Measurements from ENCODE around the gene PITPNC1. TPM values are rescaled to one million over a fixed set of nuclear protein-coding genes. Genes with fewer than 3 reads are reported as not detected.

The PITPNC1 gene
- total RNA-seq, 1 donor from 2014 or later: 19.3 TPM

DNA sequence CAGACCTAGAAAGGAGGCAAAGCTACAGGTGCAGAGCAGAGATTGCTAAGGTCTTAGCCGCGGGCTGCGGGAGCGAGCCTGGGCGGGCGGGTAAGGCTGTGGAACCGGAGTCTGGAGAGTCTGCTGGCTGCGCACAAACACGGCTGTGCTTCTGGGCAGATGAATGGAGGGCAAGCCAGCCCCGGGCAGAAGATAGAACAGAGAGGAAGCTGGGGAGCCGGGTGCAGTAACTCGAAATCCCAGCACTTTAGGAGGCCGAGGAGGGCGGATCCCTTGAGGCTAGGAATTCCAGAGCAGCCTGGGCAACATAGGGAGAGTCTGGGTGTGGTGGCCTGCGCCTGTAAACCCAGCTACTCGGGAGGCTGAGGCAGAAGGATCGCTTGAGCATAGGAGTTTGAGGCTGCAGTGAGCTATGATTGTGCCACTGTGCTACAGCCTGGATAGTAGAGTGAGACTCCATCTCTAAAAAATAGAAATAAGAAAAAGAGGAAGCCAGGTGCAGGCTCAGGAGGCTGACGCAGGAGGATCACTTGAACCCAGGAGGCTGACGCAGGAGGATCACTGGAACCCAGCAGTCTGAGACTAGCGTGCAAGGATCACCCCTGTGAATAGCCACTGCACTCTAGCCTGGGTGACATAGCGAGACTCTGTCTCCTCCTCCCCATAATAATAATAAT, 56.3 kb downstream of the PITPNC1 start:
- CTCF ChIA-PET: no interaction called here
- Mint-ChIP-seq H3K27me3 (no peaks in the 10 kb centered on the region), H3K9me3 (no peaks in the 10 kb centered on the region), H3K4me1 (peaks cover 4% of the 10 kb centered on the region), H3K4me3 (no peak overlapping the region), H3K27ac (no peak overlapping the region), H3K36me3 (ENCODE audit: low read depth) (no peaks in the 10 kb centered on the region)
- TF ChIP-seq, protein P1, sequence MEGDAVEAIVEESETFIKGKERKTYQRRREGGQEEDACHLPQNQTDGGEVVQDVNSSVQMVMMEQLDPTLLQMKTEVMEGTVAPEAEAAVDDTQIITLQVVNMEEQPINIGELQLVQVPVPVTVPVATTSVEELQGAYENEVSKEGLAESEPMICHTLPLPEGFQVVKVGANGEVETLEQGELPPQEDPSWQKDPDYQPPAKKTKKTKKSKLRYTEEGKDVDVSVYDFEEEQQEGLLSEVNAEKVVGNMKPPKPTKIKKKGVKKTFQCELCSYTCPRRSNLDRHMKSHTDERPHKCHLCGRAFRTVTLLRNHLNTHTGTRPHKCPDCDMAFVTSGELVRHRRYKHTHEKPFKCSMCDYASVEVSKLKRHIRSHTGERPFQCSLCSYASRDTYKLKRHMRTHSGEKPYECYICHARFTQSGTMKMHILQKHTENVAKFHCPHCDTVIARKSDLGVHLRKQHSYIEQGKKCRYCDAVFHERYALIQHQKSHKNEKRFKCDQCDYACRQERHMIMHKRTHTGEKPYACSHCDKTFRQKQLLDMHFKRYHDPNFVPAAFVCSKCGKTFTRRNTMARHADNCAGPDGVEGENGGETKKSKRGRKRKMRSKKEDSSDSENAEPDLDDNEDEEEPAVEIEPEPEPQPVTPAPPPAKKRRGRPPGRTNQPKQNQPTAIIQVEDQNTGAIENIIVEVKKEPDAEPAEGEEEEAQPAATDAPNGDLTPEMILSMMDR (IDR thresholded peaks at IDR 0.05): no peak
- intact Hi-C loops (cut with micrococcal nuclease): no loop called here
- ATAC-seq (ENCODE audit: low read depth) (no peak), DNase-seq (no peak)
- POLR2A ChIA-PET: no interaction called here

- DNase-seq (no peak), ATAC-seq (ENCODE audit: low read depth) (no peak)
- CTCF ChIA-PET: no interaction called here
- POLR2A ChIA-PET: no interaction called here
- Mint-ChIP-seq H3K36me3 (ENCODE audit: low read depth) (no peaks in the 10 kb centered on the region), H3K27ac (no peak overlapping the region), H3K9me3 (no peaks in the 10 kb centered on the region), H3K27me3 (no peaks in the 10 kb centered on the region), H3K4me1 (peaks cover 4% of the 10 kb centered on the region), H3K4me3 (no peak overlapping the region)
- TF ChIP-seq, protein P1 (IDR thresholded peaks at IDR 0.05): no peak
- intact Hi-C loops (cut with micrococcal nuclease): no loop called here
These were observed 57.0 kb downstream of the PITPNC1 start for GRCh38 chr17:67434061-67434525.

- peaks cover 6% of the 10 kb centered on the region for H3K4me1 Mint-ChIP-seq
These were observed 58.0 kb downstream of the PITPNC1 start for GRCh38 chr17:67435122-67435521.

DNA sequence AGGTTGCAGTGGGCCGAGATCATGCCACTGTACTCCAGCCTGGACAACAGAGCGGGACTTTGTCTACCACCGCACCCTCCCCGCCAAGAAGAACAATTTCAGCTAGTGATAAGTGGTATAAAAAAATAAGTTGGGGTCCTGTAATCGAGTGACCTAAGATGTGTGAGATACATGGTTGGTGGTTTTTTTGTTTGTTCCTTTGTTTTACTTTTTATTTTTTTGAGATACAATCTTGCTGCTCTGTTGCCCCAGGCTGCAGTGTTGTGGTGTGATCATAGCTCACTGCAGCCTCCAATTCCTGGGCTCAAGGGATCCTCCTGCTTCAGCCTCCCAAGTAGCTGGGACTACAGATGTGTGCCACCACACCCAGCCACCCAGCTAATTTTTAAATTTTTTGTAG, 58.7 kb downstream of the PITPNC1 start:
- DNase-seq (no peak), ATAC-seq (ENCODE audit: low read depth) (no peak)
- Mint-ChIP-seq H3K4me1 (peaks cover 6% of the 10 kb centered on the region), H3K9me3 (no peaks in the 10 kb centered on the region), H3K4me3 (no peak overlapping the region), H3K27ac (no peak overlapping the region), H3K36me3 (ENCODE audit: low read depth) (no peaks in the 10 kb centered on the region), H3K27me3 (no peaks in the 10 kb centered on the region)
- ChIA-PET POLR2A (no interaction called here), CTCF (no interaction called here)
- TF ChIP-seq, protein P1 (IDR thresholded peaks at IDR 0.05): no peak
- intact Hi-C loops (cut with micrococcal nuclease): no loop called here

More at GRCh38 chr17:67435122-67435521, 58.0 kb downstream of the PITPNC1 start:
- intact Hi-C loops (cut with micrococcal nuclease): no loop called here
- no peak for ATAC-seq (ENCODE audit: low read depth)
- no peak overlapping the region for H3K4me3 Mint-ChIP-seq
- no peak overlapping the region for H3K27ac Mint-ChIP-seq
- ChIA-PET POLR2A (no interaction called here), CTCF (interaction anchor here (0.6 kb wide), 1 partner anchor 60 kb away, joined by 3 read pairs; no protein-coding TSS in a partner anchor)
- no peaks in the 10 kb centered on the region for H3K9me3 Mint-ChIP-seq
- H3K36me3 Mint-ChIP-seq (ENCODE audit: low read depth): no peaks in the 10 kb centered on the region
- TF ChIP-seq, protein P1 (IDR thresholded peaks at IDR 0.05): no peak
- no peak for DNase-seq
- no peaks in the 10 kb centered on the region for H3K27me3 Mint-ChIP-seq

- H3K27me3 Mint-ChIP-seq: no peaks in the 10 kb centered on the region
- no peaks in the 10 kb centered on the region for H3K36me3 Mint-ChIP-seq (ENCODE audit: low read depth)
- ATAC-seq (ENCODE audit: low read depth) (no peak), DNase-seq (no peak)
- no peaks in the 10 kb centered on the region for H3K9me3 Mint-ChIP-seq
- TF ChIP-seq, protein P1 (IDR thresholded peaks at IDR 0.05): no peak
- POLR2A ChIA-PET: interaction anchor here (0.7 kb wide), 1 partner anchor 13 kb away, joined by 6 read pairs; no protein-coding TSS in a partner anchor
- no peak overlapping the region for H3K4me3 Mint-ChIP-seq
- CTCF ChIA-PET: no interaction called here
- intact Hi-C loops (cut with micrococcal nuclease): no loop called here
- peaks cover 10% of the 10 kb centered on the region for H3K4me1 Mint-ChIP-seq
- no peak overlapping the region for H3K27ac Mint-ChIP-seq
These were observed 59.2 kb downstream of the PITPNC1 start for GRCh38 chr17:67436233-67436632.
